PC-3 (cell line): ENCODE data around the gene PNRC2. TPM values are rescaled to one million over a fixed set of nuclear protein-coding genes. Genes with fewer than 3 reads are reported as not detected.

Experiments
- ATAC-seq: fragments of 200-7000 bp; cut with Tn5 transposase; 2 replicates; pipeline ENCODE4 v1.9.1; 2020; ENCODE audit warnings: mild to moderate bottlenecking, moderate library complexity
- BruUV-seq: library from RNA; stranded (reverse); fragments of 400-500 nt; replicated peaks from 2 replicates; lab custom pipeline; 2021; lab: Mats Ljungman, UMichigan
- CTCF ChIA-PET: fragments of 300-600 bp; sonication (Branson Sonifier 250); formaldehyde crosslinking; loops from one replicate; lab custom pipeline; 2022; ENCODE audit warnings: antibody characterized with exemption; lab: Charles Lee
- POLR2A ChIA-PET: fragments of 300-600 bp; sonication (Branson Sonifier 250); formaldehyde crosslinking; loops from one replicate; lab custom pipeline; 2022; ENCODE audit warnings: antibody characterized with exemption; ENCODE audit not compliant: unreplicated experiment; lab: Charles Lee
- DNase-seq: peaks from one replicate; pipeline ENCODE4 v3.0.0-alpha.2; 2015
- H2AFZ ChIP-seq: fragments of 300-600 bp; sonication (generic); 2 replicates; pipeline ENCODE4 v1.6.0; 2016; ENCODE audit warnings: antibody characterized with exemption, low read length
- H3F3A ChIP-seq: fragments of 300-600 bp; sonication (generic); one replicate; pipeline ENCODE4 v1.6.0; 2017; ENCODE audit warnings: antibody characterized with exemption, low read length, control low read depth, mild to moderate bottlenecking; ENCODE audit not compliant: unreplicated experiment
- H3K27ac ChIP-seq: fragments of 300-600 bp; sonication (generic); 2 replicates; pipeline ENCODE4 v1.5.1; 2016; ENCODE audit warnings: mild to moderate bottlenecking, low read length
- H3K27me3 ChIP-seq: fragments of 300-600 bp; sonication (generic); 2 replicates; pipeline ENCODE4 v1.6.1; 2016; ENCODE audit warnings: low read length, mixed read lengths
- H3K36me3 ChIP-seq: fragments of 300-600 bp; sonication (generic); 2 replicates; pipeline ENCODE4 v1.6.1; 2016; ENCODE audit warnings: low read depth, mixed run types, low read length, mixed read lengths
- H3K4me1 ChIP-seq: fragments of 300-600 bp; sonication (generic); 2 replicates; pipeline ENCODE4 v1.5.1; 2016; ENCODE audit warnings: low read length; ENCODE audit not compliant: insufficient read depth
- H3K4me2 ChIP-seq: fragments of 300-600 bp; sonication (generic); 2 replicates; pipeline ENCODE4 v1.6.0; 2016; ENCODE audit warnings: low read length
- H3K4me3 ChIP-seq: fragments of 300-600 bp; sonication (generic); 2 replicates; pipeline ENCODE4 v1.5.1; 2016; ENCODE audit warnings: mild to moderate bottlenecking, low read length, mixed read lengths
- H3K79me2 ChIP-seq: fragments of 300-600 bp; sonication (generic); 2 replicates; pipeline ENCODE4 v1.6.1; 2017; ENCODE audit warnings: low read length, mixed read lengths
- H3K9ac ChIP-seq: fragments of 300-600 bp; sonication (generic); 2 replicates; pipeline ENCODE4 v1.6.0; 2016; ENCODE audit warnings: mild to moderate bottlenecking, low read length
- H3K9me2 ChIP-seq: fragments of 300-600 bp; sonication (generic); replicated peaks from 2 replicates; pipeline ENCODE4 v1.6.1; 2016; ENCODE audit warnings: mixed run types, low read length, mixed read lengths
- H3K9me3 ChIP-seq: fragments of 300-600 bp; sonication (generic); 2 replicates; pipeline ENCODE4 v1.6.1; 2016; ENCODE audit warnings: low read length, mixed read lengths
- H4K20me1 ChIP-seq: fragments of 300-600 bp; sonication (generic); 2 replicates; pipeline ENCODE4 v1.6.1; 2016; ENCODE audit warnings: low read length, mixed read lengths
- CTCF ChIP-seq: fragments of 300-600 bp; sonication (generic); conservative IDR thresholded peaks from 2 replicates; pipeline ENCODE4 v1.5.1; 2017; ENCODE audit warnings: antibody characterized with exemption, low read depth, mild to moderate bottlenecking, low read length
- EZH2 ChIP-seq: fragments of 300-600 bp; sonication (generic); IDR thresholded peaks from one replicate; pipeline ENCODE4 v1.6.1; 2017; ENCODE audit warnings: antibody characterized with exemption, mild to moderate bottlenecking, low read length; ENCODE audit not compliant: unreplicated experiment
- EZH2phosphoT487 ChIP-seq: fragments of 300-600 bp; sonication (generic); IDR thresholded peaks from 2 replicates; pipeline ENCODE4 v1.6.1; 2018; ENCODE audit warnings: mild to moderate bottlenecking, antibody characterized with exemption, low read length, borderline replicate concordance
- intact Hi-C: fragments of 100-400 bp; cut with micrococcal nuclease; formaldehyde crosslinking; loops from 2 replicates; pipeline ENCODE4 v1.9.0; 2023
- total RNA-seq: library from RNA; depleted of rRNA; stranded (reverse); fragments of >200 nt; gene quantifications from 2 replicates; pipeline ENCODE4 v1.2.3, GENCODE V29; 2014

Gene PNRC2
- total RNA-seq, 1 experiment from 2014 or later = 45.6 TPM

GRCh38 chr1:23963617-23964234 lies 4.1 kb downstream of the PNRC2 start:
- Histone ChIP-seq H3K9ac (no peak overlapping the region), H3K4me1 (peaks cover 11% of the 10 kb centered on the region), H3K36me3 (peaks cover 34% of the 10 kb centered on the region), H3F3A (peaks cover 32% of the 10 kb centered on the region), H3K9me3 (no peaks in the 10 kb centered on the region), H3K4me3 (no peak overlapping the region), H3K4me2 (no peak overlapping the region), H3K9me2 (no peaks in the 10 kb centered on the region), H2AFZ (no peak overlapping the region), H4K20me1 (peaks cover 21% of the 10 kb centered on the region), H3K27me3 (no peaks in the 10 kb centered on the region), H3K27ac (no peak overlapping the region), H3K79me2 (peaks cover 37% of the 10 kb centered on the region)
- TF ChIP-seq EZH2 (no peak), CTCF (no peak), EZH2phosphoT487 (no peak)
- CTCF ChIA-PET = interaction anchor here (0.6 kb wide), 1 partner anchor 84 kb away, joined by 6 read pairs; no protein-coding TSS in a partner anchor
- no peak for DNase-seq
- POLR2A ChIA-PET = interaction anchor here (0.6 kb wide), 1 partner anchor 39 kb away, joined by 4 read pairs; no protein-coding TSS in a partner anchor
- no TSS peak for BruUV-seq
- intact Hi-C loops = loop anchor here (2.0 to 10.0 kb wide), 2 partner anchors 65 to 151 kb away; partner anchors contain the start of gene MYOM3
- no peak for ATAC-seq

GRCh38 chr1:23964235-23964668 lies 4.6 kb downstream of the PNRC2 start:
- no peak for TF ChIP-seq CTCF
- TF ChIP-seq EZH2phosphoT487 = no peak
- no peak for TF ChIP-seq EZH2
- no peaks in the 10 kb centered on the region for H3K9me2 ChIP-seq
- peaks cover 39% of the 10 kb centered on the region for H3K36me3 ChIP-seq
- ATAC-seq (no peak), DNase-seq (no peak)
- H3K79me2 ChIP-seq = peaks cover 40% of the 10 kb centered on the region
- 0 out of 2 replicates have a peak, but pooled peaks cover 6% of the 10 kb centered on the region for H3K4me1 ChIP-seq
- peaks cover 21% of the 10 kb centered on the region for H4K20me1 ChIP-seq
- ChIA-PET POLR2A (interaction anchor here (0.6 kb wide), 1 partner anchor 39 kb away, joined by 4 read pairs; no protein-coding TSS in a partner anchor), CTCF (interaction anchor here (0.6 kb wide), 1 partner anchor 83 kb away, joined by 6 read pairs; no protein-coding TSS in a partner anchor)
- H3K9me3 ChIP-seq = no peaks in the 10 kb centered on the region
- intact Hi-C loops = loop anchor here (2.0 to 10.0 kb wide), 2 partner anchors 65 to 151 kb away; partner anchors contain the start of gene MYOM3
- peaks cover 32% of the 10 kb centered on the region for H3F3A ChIP-seq
- H3K4me2 ChIP-seq = no peak overlapping the region
- H3K27ac ChIP-seq = no peak overlapping the region
- H2AFZ ChIP-seq = no peak overlapping the region
- BruUV-seq = no TSS peak
- no peak overlapping the region for H3K4me3 ChIP-seq
- no peaks in the 10 kb centered on the region for H3K27me3 ChIP-seq
- no peak overlapping the region for H3K9ac ChIP-seq
